HG03097 (cell line): ENCODE measurements around the gene GIGYF2.
"Not testable (repeated sequence)": the region's sequence is repeated elsewhere in the genome, so short reads cannot be mapped to it uniquely, and the experiment has no call there.

Source experiments
- ATAC-seq: cut with Tn5 transposase; IDR thresholded peaks from one replicate; pipeline ENCODE4 v1.9.1; 2021; ENCODE audit not compliant: unreplicated experiment, low FRiP score

The GIGYF2 gene

GRCh38 chr2:232697059-232697806 lies at the start of gene GIGYF2:
Gene GIGYF2, plus strand, starts transcription at chr2:232697331. Its CDS starts 37,867 bp downstream, at chr2:232735198.
- peak; percentile 74 for ATAC-seq

- ATAC-seq = no peak
Measured at GRCh38 chr2:232649033-232649432, 48.1 kb upstream of the GIGYF2 start.

GRCh38 chr2:232652505-232652851 lies 44.7 kb upstream of the GIGYF2 start:
- ATAC-seq = no peak

GRCh38 chr2:232653441-232653840 lies 43.7 kb upstream of the GIGYF2 start:
- no peak for ATAC-seq

GRCh38 chr2:232655392-232655791 lies 41.7 kb upstream of the GIGYF2 start:
- ATAC-seq = no peak

- no peak for ATAC-seq
Measured at GRCh38 chr2:232658217-232658785, 38.8 kb upstream of the GIGYF2 start.

GRCh38 chr2:232659359-232659758 lies 37.8 kb upstream of the GIGYF2 start:
- ATAC-seq = no peak

GRCh38 chr2:232662486-232663260 lies 34.5 kb upstream of the GIGYF2 start:
- ATAC-seq = no peak

GRCh38 chr2:232666051-232666805 lies 30.9 kb upstream of the GIGYF2 start:
- no peak for ATAC-seq

GRCh38 chr2:232667989-232668583 lies 29.0 kb upstream of the GIGYF2 start:
- no peak for ATAC-seq

- ATAC-seq = no peak
Measured at GRCh38 chr2:232668805-232669444, 28.2 kb upstream of the GIGYF2 start.

- no peak for ATAC-seq
Measured at GRCh38 chr2:232672588-232672987, 24.5 kb upstream of the GIGYF2 start.

- ATAC-seq = no peak
Measured at GRCh38 chr2:232674491-232674890, 22.6 kb upstream of the GIGYF2 start.

- no peak for ATAC-seq
Measured at GRCh38 chr2:232675381-232675780, 21.8 kb upstream of the GIGYF2 start.

- no peak for ATAC-seq
Measured at GRCh38 chr2:232680006-232680405, 17.1 kb upstream of the GIGYF2 start.

- no peak for ATAC-seq
Measured at GRCh38 chr2:232681527-232681926, 15.6 kb upstream of the GIGYF2 start.

- ATAC-seq = no peak
Measured at GRCh38 chr2:232683368-232683767, 13.8 kb upstream of the GIGYF2 start.

GRCh38 chr2:232685391-232685790 lies 11.7 kb upstream of the GIGYF2 start:
- ATAC-seq = not testable (repeated sequence)

- ATAC-seq = no peak
Measured at GRCh38 chr2:232687382-232688160, 9.6 kb upstream of the GIGYF2 start.
